ENCODE results near the gene APOO.

APOO gene

DNA sequence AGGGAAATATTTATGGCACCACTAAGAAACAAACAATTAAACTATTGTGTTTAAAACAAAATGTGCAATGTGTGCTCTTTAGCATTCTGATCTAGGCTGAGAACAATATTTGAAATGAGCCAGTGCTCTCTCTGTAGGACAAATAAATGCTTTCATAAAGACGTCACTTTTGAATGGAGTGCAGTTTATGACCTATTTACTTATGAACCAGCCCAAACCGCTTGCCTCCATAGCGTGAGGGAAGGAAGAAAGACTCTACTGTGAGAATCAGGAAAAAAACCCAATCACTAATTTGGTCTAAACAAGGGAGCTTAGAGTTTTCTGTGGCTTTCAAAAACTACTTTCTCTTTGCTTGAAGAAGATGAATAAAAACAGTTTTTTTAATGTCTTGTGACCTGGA is 85.3 kb downstream of the APOO start:
- in situ Hi-C loops (cut with MboI; ENCODE audit: low sequenced_read_pairs) = no loop called here

DNA sequence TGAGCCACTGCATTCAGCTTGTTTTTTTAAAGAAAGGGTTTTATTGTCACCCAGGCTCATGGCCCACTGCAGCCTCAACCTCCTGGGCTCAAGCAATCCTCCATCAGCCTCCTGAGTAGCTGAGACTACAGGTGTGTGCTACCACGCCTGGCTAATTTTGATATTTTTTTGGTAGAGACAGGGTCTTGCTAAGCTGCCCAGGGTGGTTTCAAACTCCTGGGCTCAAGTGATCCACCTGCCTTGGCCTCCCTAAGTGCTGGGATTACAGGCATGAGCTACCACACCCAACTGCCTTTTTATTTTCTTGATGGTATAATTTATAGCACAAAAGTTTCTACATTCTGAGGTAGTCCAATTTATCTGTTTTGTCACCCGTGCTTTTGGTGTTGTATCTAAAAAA is 85.9 kb downstream of the APOO start:
- in situ Hi-C loops (cut with MboI; ENCODE audit: low sequenced_read_pairs) = no loop called here

DNA sequence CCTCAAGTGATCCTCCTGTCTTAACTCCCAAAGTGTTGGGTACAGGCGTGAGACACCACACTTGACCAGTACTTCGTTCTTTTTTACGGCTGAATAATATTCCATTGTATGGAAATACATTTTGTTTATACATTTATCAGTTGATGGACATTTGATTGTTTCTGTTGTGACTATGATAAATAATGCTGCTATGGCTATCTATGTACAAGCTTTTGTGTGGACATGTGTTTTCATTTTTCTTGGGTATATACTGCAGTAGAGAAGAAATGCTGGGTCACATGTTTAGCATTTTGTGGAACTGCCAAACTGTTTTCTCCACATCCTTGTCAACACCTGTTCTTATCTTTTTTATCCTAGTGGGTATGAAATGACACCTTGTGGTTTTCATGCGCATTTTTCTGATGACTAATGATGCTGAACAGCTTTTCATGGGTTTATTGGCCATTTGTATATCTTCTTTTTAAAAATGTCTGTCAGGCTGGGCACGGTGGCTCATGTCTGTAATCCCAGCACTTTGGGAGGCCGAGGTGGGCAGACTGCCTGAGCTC is 87.4 kb downstream of the APOO start:
- in situ Hi-C loops (cut with MboI; ENCODE audit: low sequenced_read_pairs) = no loop called here

DNA sequence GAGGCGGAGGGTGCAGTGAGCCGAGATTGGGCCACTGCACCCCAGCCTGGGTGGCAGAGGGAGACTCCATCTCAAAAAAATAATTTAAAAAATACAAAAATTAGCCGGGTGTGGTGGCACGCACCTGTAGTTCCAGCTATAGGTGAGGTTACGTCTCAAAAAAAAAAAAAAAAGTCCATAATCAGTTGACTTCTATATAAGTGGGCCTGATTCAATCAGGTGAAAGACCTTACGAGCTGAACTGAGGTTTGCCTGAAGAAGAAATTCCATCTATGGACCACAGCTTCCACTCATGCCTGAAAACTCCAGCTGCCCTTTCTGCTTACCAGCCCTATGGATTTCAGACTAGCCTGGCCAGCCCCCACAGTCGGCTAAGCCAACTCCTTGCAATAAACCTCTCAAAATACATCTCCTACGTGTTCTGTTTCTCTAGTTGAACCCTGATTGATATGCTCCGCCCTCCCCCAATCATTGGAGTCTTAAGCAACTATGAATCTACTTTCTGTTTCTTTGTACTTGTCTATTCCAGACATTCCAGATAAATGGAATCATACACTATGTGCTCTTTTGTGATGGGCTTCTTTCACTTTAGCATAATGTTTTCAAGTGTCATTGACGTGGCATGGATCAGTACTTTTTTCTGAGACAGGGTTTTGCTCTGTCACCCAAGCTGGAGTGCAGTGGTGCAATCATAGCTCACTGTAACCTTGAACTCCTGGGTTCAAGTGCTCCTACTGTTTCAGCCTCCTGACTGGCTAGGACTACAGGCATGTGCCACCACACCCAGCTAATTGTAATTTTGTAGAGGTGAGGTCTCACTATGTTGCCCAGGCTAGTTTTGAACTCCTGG is 88.1 kb downstream of the APOO start:
- in situ Hi-C loops (cut with MboI; ENCODE audit: low sequenced_read_pairs) = no loop called here

DNA sequence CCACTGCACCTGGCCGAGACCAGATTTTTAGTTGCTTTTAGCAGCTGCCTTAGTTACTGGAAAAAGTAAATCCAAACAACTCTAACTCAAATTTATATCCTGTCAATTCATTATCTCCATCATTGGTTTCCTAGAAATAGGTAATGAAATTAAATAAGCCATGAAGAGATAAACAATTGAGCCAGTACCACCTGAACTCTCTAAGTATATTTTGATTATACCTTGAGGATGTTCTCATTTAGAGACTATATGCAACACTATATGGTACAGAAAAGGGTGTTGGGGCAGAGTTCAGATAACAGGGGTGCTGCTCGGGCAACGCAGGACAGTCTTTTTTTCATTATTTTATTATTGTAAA is 89.8 kb downstream of the APOO start:
- in situ Hi-C loops (cut with MboI; ENCODE audit: low sequenced_read_pairs) = no loop called here

DNA sequence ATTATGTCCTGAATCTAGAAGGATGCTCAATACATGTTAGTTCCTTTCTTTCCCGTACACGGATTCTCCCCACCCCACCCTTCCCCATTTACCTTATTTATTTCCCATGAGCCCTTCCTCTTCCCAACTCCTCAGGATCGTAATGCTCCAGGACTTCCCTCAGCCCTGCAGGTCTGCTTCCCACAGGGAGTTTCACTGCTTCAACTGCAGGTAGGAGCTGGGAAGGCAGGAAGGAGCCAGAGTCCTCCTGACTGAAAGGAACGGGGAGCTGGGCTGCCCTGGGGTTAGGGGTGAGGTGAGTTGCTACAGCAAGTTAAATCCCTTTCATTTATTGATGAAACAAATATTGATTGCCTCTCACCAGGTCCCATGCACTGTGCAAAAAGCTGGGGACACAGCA is 91.6 kb downstream of the APOO start:
- in situ Hi-C loops (cut with MboI; ENCODE audit: low sequenced_read_pairs) = no loop called here

DNA sequence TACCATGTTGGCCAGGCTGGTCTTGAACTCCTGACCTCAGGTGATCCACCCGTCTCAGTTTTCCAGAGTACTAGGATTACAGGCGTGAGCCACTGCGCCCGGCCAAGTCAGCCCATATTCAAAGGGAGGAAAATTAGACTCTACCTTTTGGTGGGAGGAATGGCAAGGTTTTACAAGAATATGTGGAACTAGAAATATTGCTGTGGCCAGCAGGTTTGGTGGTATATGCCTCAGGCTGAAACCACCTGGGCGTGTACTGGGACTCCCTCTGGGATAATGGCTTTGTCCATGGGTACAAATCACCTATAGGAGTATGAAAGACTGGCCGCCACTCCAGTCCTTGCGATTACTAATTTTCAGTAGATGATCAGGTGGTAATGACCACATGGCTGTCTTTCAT is 92.4 kb downstream of the APOO start:
- in situ Hi-C loops (cut with MboI; ENCODE audit: low sequenced_read_pairs) = no loop called here

DNA sequence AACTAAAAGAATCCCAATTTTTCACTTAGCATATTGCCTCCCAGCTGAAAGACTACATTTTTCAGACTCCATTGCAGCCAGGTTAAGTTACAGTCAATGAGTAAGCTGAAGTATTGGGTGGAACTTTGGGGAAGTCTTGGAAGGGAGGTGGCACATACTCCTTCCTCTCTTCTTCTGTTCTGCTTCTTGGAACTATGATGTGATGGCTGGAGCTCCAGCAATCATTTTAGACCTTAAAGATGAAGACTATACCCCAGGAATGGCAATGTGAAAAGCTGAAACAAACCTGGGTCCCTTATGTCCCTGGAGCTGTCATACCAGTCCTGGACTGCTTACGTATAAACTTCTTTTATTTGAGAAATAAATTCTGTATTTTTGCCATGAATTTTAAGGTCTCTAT is 93.9 kb downstream of the APOO start:
- in situ Hi-C loops (cut with MboI; ENCODE audit: low sequenced_read_pairs) = no loop called here

DNA sequence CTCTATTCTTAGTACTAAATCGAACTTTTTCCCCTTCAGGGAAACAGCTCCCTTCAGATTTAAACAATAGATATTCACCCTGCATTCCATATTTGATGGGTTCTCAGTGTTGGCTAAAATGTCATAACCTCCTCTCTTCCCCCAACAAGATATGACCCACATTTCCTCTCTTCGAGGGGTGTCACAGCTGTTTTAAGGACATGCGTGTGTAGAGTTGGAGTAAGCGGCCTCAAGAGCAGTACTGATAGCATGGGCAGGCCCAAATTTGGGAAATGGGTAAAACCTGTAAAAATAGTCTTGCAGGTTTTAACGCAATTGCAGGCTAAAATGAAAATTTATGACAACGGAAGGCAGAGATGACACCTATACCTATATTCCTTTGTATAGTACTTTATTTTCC is 96.1 kb downstream of the APOO start:
- in situ Hi-C loops (cut with MboI; ENCODE audit: low sequenced_read_pairs) = no loop called here

DNA sequence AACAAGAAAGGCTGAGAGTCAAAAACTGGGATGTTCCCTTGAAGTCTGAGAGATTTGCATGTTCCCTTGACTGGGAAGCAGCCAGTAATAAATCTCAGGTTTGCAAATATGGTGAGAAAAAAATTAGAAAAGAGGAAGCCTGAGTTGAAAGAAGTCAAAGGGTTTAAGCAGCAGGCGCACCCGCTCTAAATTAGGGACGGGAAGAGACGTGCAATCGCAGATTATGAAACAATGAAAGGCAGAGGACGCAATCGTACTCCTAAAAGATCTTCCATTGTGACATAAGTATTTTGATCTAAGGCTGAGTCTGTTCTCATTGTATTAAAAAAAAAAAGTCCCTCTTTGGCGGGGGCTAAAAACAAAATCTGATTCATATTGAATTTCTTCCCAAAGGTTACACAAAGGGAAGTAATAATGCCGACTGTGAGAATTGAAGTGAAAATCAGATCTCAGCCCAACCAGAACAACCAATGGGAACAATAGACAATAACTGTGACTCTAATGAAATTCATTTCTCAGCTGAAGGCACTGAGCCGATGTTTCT is 96.6 kb downstream of the APOO start:
- in situ Hi-C loops (cut with MboI; ENCODE audit: low sequenced_read_pairs) = no loop called here

DNA sequence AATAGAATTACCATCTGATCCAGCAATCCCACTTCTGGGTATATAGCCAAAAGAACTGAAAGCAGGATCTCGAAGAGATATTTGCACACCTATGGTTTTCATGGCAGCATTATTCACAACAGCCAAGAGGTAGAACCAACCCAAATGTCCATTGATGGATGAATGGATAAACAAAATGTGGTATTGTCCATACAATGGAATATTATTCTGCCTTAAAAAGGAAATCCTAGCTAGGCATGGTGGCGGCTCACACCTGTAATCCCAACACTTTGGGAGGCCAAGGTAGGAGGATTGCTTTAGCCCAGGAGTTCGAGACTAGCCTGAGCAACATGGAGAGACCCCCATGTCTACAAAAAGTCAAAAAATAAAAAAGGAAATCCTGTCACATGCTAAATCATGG is 97.5 kb downstream of the APOO start:
- in situ Hi-C loops (cut with MboI; ENCODE audit: low sequenced_read_pairs) = no loop called here

DNA sequence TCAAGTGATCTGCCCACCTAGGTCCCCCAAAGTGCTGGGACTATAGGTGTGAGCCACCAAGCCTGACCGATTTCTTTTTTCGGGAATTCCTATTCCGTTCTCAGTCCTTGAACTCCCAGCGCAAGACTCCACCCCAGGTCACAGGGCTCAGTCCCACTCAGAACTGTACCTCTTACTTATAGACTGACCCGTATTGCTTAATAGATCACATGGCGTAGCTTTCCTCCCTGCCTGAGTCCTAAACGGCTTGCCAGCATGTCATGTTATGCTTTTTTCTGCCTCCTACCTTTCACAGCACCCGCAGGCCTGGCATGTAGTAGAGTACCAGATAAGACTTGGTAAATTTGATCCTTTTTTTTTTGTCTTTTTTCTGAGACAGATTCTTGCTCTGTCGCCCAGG is 102.3 kb downstream of the APOO start:
- in situ Hi-C loops (cut with MboI; ENCODE audit: low sequenced_read_pairs) = no loop called here

DNA sequence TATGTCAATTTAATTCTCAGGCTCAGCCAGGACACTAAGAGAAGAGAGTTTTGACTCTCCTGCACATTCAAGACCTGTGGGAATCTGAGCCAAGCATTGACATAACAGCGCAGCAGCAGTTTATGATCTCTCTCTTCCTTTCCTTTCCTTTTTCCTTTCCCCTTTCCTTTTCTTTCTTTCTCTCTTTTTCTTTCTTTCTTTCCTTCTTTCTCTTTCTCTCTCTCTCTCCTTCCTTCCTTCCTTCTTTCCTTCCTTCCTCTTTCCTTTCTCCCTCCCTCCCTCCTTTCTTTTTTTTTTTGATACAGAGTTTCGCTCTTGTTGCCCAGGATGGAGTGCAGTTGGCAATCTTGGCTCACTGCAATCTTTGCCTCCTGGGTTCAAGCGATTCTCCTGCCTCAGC is 103.2 kb downstream of the APOO start:
- in situ Hi-C loops (cut with MboI; ENCODE audit: low sequenced_read_pairs) = no loop called here

DNA sequence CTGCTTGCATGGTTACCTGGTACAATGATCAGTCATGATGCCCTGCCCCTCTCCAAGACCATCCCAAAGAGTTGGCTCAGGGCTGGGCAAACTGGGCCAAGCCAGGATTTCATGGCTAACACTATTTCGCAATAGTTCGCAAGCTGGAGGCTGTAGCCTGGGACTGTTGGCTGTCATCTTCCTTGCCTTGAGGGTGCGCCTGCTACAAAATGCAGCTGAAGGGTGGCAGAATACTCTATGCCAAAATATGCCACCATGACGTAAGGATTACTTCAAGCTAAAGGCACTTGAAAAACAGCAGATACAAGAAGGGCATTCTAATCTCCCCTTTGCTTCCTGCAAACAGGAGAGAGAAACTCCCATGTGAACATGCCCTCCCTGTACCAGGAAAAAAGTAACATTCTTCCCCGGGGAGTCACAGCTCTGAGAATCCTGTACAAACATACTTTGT is 103.8 kb downstream of the APOO start:
- in situ Hi-C loops (cut with MboI; ENCODE audit: low sequenced_read_pairs) = no loop called here

DNA sequence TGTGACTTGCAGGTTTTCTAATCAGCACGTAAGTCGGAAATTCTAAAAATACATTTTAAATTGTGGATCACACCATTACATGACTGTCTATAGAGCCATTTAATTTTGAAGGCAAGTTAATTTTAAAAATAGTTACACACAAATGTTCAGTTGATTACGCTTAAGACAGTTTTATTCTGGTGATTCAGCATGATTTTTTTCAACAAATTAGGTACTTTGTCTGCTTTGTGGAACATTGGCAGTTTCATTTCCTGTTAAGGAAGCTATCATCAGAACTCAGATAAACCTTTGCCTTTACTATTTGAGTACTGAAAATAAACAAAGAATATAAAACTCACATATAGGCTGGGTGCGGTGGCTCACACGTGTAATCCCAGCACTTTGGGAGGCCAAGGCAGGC is 105.3 kb downstream of the APOO start:
- in situ Hi-C loops (cut with MboI; ENCODE audit: low sequenced_read_pairs) = no loop called here

DNA sequence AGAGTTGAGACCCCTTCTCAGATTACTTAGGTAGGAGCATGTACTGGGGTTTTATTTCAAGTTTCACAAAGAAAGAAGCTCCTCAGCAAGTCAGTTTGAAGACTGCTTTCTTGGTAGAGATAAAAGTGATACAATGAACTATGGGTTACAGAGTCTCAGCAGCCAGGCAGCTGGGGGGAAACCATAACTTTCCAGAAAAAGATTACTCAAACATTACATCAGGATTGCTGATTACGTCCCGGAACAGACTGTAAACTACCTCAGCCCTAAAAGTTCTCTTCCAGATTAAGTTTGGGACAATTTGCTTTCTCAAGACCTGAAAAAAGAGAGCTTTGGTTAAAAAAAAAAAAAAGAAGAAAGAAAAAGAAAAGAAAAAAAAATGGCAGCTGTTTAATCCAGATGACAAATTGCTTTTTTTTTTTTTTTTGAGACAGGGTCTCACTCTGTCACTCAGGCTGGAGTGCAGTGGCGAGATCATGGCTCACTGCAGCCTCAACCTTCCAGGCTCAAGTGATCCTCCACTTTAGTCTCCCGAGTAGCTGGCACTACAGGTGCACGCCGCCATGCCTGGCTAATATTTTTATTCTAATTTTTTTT is 108.2 kb downstream of the APOO start:
- in situ Hi-C loops (cut with MboI; ENCODE audit: low sequenced_read_pairs) = no loop called here

DNA sequence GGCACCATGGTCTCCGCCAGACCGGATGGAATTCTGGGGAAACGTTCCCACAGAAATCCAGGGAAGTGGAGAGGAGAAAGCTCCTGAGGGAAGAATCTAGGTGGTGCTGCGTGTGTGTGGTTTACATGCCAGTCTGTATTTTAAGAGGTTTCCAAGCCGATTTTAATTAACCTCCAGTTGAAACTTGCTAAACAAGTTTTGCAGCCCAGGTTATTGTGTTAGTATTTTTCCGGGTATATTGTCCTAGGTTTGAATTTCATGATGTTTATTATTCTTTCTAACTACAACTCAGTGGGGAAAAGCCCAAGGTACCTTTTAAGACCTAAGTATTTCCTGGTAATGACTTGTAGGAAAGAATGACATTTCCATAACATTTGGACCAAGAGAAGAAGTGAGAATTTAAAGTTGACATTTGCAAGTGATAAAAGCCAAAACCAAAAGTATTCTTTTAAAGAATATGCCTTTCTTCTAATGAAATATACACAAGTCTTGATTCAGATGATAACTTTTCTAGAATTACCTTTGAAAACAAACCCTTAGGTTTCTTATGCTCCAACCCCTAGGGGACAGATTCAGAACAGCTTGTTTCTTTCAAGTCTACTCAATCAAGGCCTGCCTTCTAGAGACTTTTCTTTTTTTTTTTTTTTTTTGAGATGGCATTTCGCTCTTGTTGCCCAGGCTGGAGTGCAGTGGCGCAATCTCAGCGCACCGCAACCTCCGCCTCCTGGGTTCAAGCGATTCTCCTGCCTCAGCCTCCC is 110.2 kb downstream of the APOO start:
- in situ Hi-C loops (cut with MboI; ENCODE audit: low sequenced_read_pairs) = no loop called here

DNA sequence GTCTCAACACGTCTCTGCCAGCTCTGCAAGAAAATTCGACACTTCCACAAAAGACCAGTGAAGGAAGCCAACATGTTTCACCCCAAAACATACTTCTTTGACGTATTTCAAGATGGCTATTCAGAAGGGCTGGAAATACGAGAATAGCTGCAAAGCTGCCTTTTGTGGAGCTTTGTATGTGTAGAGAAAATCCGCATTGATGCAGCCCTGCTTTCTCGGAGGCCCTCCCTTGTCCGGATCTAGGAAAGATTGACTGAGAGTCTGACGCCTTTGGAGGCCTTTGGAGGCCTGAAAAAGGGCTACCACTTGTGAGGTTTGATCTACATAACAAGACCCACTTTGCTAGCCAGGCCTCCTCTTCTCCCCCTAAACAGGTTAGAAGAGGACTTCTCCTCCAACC is 112.5 kb downstream of the APOO start:
- in situ Hi-C loops (cut with MboI; ENCODE audit: low sequenced_read_pairs) = no loop called here

DNA sequence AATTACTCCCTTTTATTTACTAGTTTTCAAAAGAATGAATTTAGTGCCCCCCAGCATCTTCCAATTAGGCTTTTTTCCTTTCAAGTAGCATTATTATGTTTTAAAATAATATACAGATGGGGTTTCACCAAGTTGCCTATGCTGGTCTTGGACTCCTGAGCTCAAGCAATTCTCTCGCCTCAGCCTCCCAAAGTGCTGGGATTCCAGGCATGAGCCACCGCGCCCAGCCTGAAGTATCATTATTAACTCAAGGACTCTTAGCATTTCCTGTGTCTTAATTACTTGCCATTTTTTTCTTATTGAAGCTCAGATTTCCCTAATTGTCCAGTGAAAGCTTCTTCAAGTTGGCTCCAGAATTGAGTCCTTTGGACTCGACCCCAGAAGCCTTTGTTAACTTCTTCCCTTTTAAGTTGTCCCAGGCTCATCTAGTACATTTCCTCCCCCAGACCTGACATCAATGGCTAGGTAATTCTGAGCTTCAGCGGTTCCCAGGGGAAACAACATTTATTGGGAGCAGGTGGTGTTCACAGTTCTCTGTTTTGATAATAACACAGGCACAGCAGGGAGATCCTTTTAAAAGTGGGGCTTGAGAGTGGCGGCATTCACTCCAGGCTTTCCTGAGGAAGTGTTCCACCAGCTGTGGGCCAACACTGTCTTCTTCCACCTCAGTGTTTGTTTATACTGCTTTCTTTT is 114.7 kb downstream of the APOO start:
- in situ Hi-C loops (cut with MboI; ENCODE audit: low sequenced_read_pairs) = no loop called here

DNA sequence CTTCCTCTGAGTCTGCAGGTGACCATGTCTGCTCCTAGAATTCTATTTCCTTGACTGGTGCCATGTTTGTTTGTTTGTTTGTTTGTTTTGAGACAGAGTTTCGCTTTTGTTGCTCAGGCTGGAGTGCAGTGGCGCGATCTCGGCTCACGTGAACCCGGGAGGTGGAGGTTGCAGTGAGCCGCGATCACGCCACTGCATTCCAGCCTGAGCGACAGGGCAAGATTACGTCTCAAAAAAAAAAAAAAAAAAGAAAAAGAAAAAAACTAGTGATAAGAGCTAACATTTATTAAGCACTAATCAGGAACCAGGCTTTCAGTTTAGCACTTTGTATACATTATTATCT is 117.6 kb downstream of the APOO start:
- in situ Hi-C loops (cut with MboI; ENCODE audit: low sequenced_read_pairs) = no loop called here
